HG02571 (cell line): ENCODE data around the gene HEXD.

ENCODE experiments used
- ATAC-seq: cut with Tn5 transposase; IDR thresholded peaks from one replicate; pipeline ENCODE4 v1.9.1; 2021; ENCODE audit warnings: mild to moderate bottlenecking, moderate library complexity; ENCODE audit not compliant: unreplicated experiment

Gene HEXD

GRCh38 chr17:82414548-82415281, 3.4 kb upstream of the HEXD start:
- ATAC-seq = no peak

- no peak for ATAC-seq
Measured at GRCh38 chr17:82415336-82415735, 2.8 kb upstream of the HEXD start.

- no peak for ATAC-seq
Measured at GRCh38 chr17:82415786-82416185, 2.4 kb upstream of the HEXD start.

GRCh38 chr17:82416264-82416663, 1.9 kb upstream of the HEXD start:
- ATAC-seq = no peak

- no peak for ATAC-seq
Measured at GRCh38 chr17:82416771-82417170, 1.4 kb upstream of the HEXD start.

- ATAC-seq = no peak
Measured at GRCh38 chr17:82419540-82419939, 1.4 kb downstream of the HEXD start.

GRCh38 chr17:82424001-82424862, 6.1 kb downstream of the HEXD start:
- ATAC-seq = no peak

GRCh38 chr17:82424863-82425159, 6.7 kb downstream of the HEXD start:
- no peak for ATAC-seq

- no peak for ATAC-seq
Measured at GRCh38 chr17:82428546-82428945, 10.4 kb downstream of the HEXD start.

- no peak for ATAC-seq
Measured at GRCh38 chr17:82429824-82430223, 11.7 kb downstream of the HEXD start.

- ATAC-seq = no peak
Measured at GRCh38 chr17:82432017-82432416, 13.9 kb downstream of the HEXD start.

GRCh38 chr17:82433560-82434215, 15.5 kb downstream of the HEXD start:
- ATAC-seq = no peak

- ATAC-seq = no peak
Measured at GRCh38 chr17:82434216-82434565, 16.0 kb downstream of the HEXD start.

- ATAC-seq = no peak
Measured at GRCh38 chr17:82435103-82435502, 17.0 kb downstream of the HEXD start.

- no peak for ATAC-seq
Measured at GRCh38 chr17:82435601-82436583, 17.7 kb downstream of the HEXD start.

GRCh38 chr17:82436601-82437324, 18.6 kb downstream of the HEXD start:
- ATAC-seq = no peak

GRCh38 chr17:82437325-82437668, 19.1 kb downstream of the HEXD start:
- no peak for ATAC-seq

GRCh38 chr17:82438401-82439193, 20.4 kb downstream of the HEXD start:
- no peak for ATAC-seq

- ATAC-seq = no peak
Measured at GRCh38 chr17:82439194-82439828, 21.2 kb downstream of the HEXD start.
